HG02870 (cell line): ENCODE data around the gene ZBTB12.
"Not testable (repeated sequence)": the region's sequence is repeated elsewhere in the genome, so short reads cannot be mapped to it uniquely, and the experiment has no call there.

Experiments used
- ATAC-seq: cut with Tn5 transposase; IDR thresholded peaks from one replicate; pipeline ENCODE4 v1.9.1; 2021; ENCODE audit warnings: mild to moderate bottlenecking, moderate library complexity; ENCODE audit not compliant: unreplicated experiment

The ZBTB12 gene, protein sequence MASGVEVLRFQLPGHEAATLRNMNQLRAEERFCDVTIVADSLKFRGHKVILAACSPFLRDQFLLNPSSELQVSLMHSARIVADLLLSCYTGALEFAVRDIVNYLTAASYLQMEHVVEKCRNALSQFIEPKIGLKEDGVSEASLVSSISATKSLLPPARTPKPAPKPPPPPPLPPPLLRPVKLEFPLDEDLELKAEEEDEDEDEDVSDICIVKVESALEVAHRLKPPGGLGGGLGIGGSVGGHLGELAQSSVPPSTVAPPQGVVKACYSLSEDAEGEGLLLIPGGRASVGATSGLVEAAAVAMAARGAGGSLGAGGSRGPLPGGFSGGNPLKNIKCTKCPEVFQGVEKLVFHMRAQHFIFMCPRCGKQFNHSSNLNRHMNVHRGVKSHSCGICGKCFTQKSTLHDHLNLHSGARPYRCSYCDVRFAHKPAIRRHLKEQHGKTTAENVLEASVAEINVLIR

DNA sequence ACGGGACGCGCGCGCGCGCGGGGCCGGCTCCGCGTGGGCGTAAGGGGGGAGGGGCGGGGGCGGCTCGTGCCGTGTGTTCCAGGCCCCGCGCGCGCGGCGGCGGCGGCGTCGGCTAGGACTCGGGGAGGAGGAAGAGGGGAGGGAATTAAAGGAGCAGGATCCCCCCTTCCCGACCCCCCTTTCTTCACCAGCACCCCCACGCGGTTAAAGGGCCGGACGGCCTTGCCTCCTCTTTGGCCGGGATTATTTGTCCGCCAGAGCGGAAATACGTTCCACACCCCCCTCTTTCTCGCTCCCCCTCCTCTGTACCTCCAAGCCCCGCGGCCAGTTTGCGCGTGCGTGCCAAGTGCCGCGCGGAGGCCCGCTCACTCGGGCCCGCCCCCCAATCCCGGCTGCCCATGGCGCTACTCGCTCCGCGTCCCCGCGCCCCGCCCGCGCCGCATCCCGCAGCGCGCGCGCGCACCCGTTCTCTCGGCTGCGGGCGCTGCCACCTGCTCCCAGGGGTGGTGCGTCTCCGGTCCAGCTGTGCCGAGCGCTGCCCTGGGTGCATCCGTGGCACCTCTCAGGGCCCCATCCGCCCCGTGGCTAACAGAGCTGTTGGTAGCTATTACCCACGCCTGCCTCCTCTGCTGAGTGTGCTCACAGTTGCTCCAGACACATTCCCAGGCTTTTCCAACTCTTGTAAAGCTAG is at the start of gene ZBTB12:
ZBTB12 (minus strand) TSS at position 134 of the 691 bp plus-strand sequence. CDS start 781 bp downstream, outside the sequence.
- peak; percentile 51 for ATAC-seq

DNA sequence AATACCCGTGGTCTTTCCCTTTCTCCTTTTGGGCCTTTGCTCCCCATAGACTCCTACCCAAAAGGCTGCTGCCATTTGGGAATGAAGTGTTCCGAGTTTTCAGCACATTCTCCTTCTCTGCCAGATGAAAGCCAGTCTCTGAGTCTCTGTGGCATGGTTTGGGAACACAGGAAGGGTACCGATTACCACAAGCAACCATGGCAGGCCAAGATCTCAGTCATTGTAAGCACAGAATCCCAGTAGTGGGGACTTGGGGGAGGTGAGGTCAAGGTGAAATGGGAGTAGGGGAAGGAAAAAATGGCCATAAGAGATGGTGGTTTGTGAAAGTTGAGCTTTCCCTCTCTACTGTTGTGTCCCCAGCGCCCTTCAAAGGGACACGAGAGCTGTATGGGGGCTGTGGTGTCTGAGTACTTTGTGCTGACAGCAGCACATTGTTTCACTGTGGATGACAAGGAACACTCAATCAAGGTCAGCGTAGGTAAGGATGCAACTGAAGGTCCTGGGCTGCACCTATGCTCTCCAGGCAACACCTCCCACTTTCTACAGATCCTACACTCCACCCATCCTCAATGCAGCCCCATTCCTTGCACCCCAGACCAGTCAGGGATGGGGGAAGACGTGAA is 48.2 kb upstream of the ZBTB12 start:
- no peak for ATAC-seq

DNA sequence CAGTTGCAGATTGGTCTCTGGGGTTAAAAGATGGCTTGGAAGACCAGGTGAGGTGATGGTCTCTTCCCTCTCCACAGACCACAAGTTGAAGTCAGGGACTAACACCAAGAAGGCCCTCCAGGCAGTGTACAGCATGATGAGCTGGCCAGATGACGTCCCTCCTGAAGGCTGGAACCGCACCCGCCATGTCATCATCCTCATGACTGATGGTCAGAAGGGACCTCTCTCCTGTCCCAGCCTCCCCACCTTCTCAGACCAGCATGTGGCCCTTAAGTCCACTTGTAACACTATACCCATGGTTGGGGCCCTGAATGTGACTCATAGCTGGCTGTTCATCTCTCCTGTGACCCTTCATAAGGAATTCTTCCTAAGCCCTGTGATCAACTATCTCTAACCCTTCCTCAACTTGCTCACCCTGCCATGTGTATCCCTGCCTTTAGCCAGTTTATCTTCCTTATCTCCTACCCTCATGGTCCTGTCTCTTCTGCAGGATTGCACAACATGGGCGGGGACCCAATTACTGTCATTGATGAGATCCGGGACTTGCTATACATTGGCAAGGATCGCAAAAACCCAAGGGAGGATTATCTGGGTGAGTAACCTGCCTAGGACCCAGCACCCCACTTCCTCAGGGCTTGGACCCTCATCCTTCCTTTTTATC is 47.0 kb upstream of the ZBTB12 start:
- no peak for ATAC-seq

DNA sequence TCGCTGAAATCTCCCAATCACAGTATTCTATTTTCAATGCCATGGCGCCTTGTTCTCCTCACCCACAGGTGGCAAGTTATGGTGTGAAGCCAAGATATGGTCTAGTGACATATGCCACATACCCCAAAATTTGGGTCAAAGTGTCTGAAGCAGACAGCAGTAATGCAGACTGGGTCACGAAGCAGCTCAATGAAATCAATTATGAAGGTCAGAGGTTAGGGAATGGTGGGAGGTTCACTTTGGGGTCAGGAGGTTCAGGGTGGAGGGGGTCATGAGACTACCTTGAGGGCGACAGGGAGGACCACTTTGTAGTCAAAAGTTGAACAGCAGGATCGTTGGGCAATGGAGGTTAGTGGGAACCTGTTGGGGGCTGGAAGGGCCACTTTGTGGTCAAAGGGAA is 46.4 kb upstream of the ZBTB12 start:
- no peak for ATAC-seq

DNA sequence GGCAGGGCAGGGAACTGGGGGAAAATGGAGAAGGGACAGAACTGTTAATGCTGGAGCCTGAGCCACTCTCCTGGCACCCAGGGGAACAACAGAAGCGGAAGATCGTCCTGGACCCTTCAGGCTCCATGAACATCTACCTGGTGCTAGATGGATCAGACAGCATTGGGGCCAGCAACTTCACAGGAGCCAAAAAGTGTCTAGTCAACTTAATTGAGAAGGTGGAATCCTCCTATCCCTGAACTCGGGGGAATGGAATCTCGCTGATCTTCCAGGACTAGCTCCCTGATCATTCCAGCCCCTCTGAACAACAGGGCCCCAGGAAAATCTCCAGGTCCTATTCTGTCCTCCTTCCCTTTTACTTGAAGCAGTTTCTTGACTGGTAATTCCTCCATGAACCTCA is 46.0 kb upstream of the ZBTB12 start:
- no peak for ATAC-seq

DNA sequence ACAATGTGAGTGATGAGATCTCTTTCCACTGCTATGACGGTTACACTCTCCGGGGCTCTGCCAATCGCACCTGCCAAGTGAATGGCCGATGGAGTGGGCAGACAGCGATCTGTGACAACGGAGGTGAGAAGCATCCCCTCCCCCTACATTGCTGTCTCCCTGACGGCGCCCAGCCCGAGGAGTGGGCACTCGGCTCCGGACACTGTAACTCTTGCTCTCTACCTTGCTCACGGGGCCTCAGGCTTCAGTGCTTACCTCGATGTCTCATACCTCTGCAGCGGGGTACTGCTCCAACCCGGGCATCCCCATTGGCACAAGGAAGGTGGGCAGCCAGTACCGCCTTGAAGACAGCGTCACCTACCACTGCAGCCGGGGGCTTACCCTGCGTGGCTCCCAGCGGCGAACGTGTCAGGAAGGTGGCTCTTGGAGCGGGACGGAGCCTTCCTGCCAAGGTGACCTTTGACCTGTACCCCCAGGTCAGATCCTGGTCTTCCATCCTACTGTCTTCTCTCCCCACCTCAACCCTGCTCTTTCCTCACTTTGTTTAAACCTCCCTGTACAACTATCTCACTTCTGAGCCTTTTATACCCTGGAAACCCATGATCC is 45.3 kb upstream of the ZBTB12 start:
- no peak for ATAC-seq

DNA sequence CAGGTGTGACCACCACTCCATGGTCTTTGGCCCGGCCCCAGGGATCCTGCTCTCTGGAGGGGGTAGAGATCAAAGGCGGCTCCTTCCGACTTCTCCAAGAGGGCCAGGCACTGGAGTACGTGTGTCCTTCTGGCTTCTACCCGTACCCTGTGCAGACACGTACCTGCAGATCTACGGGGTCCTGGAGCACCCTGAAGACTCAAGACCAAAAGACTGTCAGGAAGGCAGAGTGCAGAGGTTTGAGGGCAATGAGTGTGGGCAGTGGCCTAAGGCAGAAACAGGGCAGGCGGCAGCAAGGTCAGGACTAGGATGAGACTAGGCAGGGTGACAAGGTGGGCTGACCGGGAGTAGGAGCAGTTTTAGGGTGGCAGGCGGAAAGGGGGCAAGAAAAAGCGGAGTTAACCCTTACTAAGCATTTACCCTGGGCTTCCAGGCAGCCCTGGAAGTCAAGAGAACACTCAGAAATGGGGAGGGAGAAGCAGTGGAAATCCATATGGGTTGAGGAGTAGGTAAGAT is 44.5 kb upstream of the ZBTB12 start:
- no peak for ATAC-seq

DNA sequence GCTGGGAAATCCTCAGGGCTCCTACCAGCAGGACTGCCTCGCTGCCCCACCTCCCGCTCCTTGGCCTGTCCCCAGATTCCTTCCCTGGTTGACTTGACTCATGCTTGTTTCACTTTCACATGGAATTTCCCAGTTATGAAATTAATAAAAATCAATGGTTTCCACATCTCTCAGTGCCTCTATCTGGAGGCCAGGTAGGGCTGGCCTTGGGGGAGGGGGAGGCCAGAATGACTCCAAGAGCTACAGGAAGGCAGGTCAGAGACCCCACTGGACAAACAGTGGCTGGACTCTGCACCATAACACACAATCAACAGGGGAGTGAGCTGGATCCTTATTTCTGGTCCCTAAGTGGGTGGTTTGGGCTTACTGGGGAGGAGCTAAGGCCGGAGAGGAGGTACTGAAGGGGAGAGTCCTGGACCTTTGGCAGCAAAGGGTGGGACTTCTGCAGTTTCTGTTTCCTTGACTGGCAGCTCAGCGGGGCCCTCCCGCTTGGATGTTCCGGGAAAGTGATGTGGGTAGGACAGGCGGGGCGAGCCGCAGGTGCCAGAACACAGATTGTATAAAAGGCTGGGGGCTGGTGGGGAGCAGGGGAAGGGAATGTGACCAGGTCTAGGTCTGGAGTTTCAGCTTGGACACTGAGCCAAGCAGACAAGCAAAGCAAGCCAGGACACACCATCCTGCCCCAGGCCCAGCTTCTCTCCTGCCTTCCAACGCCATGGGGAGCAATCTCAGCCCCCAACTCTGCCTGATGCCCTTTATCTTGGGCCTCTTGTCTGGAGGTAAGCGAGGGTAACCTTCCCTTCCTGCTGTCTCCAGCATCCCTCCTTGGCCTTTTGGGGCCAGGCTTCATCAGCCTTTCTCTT is 43.9 kb upstream of the ZBTB12 start, which contains the start of gene CFB:
CFB (plus strand) TSS at position 589 of the 863 bp plus-strand sequence; CDS start at position 716, 127 bp downstream.
- no peak for ATAC-seq

DNA sequence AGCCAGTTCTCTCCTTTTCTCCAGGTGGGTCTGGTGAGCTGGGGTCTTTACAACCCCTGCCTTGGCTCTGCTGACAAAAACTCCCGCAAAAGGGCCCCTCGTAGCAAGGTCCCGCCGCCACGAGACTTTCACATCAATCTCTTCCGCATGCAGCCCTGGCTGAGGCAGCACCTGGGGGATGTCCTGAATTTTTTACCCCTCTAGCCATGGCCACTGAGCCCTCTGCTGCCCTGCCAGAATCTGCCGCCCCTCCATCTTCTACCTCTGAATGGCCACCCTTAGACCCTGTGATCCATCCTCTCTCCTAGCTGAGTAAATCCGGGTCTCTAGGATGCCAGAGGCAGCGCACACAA is 43.2 kb upstream of the ZBTB12 start:
- no peak for ATAC-seq

DNA sequence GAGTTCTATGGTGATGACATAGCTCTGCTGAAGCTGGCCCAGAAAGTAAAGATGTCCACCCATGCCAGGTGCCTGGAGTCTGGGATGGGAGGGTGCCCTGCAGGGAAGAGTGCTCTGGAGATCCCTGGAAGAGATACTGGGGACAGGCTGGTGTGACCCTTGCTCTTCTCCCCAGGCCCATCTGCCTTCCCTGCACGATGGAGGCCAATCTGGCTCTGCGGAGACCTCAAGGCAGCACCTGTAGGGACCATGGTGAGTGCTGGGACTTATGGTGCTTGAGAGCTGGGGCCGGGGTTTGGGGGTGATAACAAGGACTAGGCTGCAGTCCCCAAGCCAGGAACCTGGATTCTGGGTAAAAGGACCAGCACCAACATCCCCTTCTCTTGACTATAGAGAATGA is 41.9 kb upstream of the ZBTB12 start:
- ATAC-seq: no peak

DNA sequence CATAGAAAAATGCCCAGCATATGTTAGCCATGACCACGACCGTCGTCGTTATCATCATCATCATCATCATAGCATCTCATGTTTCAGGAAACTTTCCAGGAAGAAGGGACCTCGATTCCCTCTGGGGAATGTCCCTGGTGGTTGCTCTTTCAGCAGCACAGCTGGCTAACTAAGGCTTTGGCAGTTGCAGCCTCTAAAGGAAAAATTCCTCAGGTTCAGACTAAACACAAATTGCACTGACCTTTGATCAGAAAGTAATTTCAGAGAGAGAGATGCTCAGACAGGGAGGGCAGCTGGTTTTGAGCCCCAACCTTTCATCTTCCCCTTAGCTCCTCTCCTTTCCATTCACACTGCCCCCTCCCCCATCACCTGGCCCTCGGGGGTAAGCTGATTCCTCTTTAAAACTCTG is 38.4 kb upstream of the ZBTB12 start:
- no peak for ATAC-seq

DNA sequence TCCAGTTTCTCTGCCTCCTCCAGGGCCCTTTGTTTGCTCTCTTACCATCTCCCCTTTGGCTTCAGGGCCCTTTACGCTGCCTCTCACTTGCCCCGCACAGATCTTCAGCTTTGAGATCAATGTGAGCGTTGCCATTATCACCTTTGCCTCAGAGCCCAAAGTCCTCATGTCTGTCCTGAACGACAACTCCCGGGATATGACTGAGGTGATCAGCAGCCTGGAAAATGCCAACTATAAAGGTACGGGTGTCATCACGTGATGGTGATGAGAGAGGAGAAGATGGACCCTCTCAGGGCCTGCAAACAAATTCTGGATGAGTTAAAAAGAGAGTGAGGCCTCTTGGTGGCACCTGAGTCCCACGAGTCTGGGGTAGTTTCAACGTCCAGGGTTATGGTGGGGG is 33.9 kb upstream of the ZBTB12 start:
- ATAC-seq: no peak

DNA sequence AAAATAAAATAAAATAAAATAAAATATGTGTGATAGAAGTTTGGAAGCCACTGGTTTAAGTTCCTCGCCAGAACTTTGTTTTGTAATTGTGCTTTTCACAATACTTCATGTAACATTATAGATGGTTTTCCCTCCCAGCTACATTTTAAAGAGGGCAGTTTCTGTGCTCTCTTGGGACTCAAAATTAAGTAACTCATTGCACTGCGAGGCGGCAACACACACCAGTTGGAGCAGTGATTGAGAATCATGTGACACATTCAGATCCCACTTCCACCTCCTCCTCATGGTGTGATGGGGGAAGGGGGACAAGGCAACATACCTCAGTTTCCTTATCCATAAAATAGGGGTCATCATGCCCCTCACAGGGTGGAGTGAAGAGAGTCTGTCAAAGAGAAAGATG is 33.1 kb upstream of the ZBTB12 start:
- no peak for ATAC-seq

DNA sequence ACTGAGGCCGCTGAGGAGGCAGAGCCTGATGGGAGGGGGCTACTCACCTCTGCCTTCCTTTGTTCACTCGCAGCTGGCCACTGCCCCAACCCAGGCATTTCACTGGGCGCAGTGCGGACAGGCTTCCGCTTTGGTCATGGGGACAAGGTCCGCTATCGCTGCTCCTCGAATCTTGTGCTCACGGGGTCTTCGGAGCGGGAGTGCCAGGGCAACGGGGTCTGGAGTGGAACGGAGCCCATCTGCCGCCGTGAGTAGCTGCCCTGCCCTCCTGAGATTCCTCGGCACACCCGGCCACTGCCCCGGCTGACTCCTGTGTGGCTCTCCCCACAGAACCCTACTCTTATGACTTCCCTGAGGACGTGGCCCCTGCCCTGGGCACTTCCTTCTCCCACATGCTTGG is 31.7 kb upstream of the ZBTB12 start:
- ATAC-seq: no peak

DNA sequence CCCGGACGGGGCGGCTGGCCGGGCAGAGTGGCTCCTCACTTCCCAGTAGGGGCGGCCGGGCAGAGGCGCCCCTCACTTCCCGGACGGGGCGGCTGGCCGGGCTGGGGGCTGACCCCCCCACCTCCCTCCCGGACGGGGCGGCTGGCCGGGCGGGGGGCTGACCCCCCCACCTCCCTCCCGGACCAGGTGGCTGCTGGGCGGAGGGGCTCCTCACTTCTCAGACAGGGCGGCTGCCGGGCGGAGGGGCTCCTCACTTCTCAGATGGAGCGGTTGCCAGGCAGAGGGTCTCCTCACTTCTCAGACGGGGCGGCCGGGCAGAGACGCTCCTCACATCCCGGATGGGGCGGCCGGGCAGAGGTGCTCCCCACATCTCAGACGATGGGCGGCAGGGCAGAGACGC is 30.3 kb upstream of the ZBTB12 start:
- not testable (repeated sequence) for ATAC-seq

DNA sequence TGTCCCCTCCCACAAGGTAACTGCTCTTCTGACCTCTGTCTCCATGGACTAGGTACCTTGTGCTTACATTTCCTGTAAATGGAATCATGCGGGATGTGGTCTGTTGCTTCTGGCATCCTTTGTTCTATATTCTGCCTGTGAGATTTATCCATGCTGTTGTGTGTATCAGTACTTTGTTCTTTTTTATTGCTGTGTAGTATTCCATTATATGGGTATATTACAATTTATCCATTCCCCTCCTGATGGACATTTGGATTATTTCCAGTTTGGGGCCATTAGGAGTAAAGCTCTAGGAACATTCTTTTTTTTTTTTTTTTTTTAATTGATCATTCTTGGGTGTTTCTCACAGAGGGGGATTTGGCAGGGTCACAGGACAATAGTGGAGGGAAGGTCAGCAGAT is 29.1 kb upstream of the ZBTB12 start:
- no peak for ATAC-seq

DNA sequence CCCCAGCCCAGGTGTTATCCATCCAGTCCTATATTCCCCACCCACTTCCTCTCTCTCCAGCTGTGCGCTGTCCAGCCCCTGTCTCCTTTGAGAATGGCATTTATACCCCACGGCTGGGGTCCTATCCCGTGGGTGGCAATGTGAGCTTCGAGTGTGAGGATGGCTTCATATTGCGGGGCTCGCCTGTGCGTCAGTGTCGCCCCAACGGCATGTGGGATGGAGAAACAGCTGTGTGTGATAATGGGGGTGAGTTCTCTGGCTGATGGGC is 26.7 kb upstream of the ZBTB12 start:
- ATAC-seq: no peak

DNA sequence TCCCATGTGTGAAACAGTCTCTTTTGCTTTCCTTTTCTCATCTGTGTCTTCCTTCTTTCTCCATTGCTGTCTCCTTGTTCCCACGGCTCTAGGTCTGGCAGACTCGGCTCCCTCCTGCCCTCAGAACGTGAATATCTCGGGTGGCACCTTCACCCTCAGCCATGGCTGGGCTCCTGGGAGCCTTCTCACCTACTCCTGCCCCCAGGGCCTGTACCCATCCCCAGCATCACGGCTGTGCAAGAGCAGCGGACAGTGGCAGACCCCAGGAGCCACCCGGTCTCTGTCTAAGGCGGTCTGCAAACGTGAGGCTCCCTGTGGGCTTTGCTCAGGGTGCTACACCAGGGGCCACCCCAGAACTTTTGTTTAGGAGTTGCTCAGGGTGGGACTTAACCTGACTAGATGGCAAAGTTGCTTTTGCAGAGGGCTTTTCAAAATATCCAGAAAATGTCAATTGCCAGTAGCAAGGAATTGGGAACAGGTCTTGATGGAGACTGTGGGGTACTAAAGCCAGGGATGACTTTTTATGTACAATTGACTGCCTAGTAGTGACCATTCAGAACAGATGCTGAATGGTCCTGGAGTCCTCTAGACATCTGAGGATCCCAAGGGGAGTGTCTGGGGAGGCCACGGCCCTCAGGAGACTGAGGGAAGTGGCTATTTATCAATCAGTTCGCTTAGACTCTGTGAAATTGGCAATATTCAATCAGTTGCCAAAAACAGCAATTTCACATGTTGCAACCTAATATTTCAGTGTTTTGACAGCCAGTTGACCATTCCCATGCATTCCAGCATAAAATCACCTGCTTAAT is 26.2 kb upstream of the ZBTB12 start:
- no peak for ATAC-seq

DNA sequence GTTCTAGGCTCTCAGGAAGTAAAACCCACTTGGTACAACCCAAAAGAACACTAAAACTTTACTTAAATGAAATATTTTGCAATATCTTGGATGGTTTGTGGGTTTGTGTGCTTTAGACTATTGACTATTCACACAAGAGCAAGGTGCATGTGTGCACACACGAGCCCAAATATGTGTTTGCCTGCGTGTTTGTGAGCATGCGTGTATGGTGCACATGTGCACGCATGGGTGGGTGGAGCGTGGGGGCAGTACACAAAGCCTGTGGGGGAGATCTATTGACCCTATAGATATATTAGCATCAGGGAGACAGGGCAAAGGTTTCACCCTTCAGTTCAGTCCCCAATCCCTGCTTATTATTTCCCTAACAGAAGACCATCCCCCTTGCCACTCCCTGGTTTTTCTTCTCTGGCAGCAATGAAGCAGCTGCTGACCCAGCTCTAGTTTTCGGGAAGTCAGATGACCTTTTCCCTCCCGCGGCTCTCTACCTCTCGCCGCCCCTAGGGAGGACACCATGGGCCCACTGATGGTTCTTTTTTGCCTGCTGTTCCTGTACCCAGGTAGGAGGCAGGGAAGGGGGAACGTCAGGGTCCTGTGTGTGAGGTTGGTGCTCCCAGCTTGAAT is 25.5 kb upstream of the ZBTB12 start, which contains the start of gene C2:
C2 (plus strand) TSS at position 476 of the 621 bp plus-strand sequence; CDS start at position 512, 36 bp downstream.
- no peak for ATAC-seq
